H54 (cell line): ENCODE data around the gene ASB18.

ENCODE experiments used
- DNase-seq: peaks from one replicate; pipeline ENCODE4 v3.0.0; 2011; ENCODE audit warnings: low spot score, mixed read lengths; ENCODE audit not compliant: insufficient read length
- FAIRE-seq: peaks from 3 replicates; lab custom pipeline; 2011; peaks lifted over from hg19 to GRCh38; lab: Jason Lieb, UNC
- POLR2A ChIP-seq: IDR thresholded peaks from 2 replicates; pipeline ENCODE4 v1.6.1; 2011; ENCODE audit warnings: low read depth, mild to moderate bottlenecking, low read length

Gene ASB18

DNA sequence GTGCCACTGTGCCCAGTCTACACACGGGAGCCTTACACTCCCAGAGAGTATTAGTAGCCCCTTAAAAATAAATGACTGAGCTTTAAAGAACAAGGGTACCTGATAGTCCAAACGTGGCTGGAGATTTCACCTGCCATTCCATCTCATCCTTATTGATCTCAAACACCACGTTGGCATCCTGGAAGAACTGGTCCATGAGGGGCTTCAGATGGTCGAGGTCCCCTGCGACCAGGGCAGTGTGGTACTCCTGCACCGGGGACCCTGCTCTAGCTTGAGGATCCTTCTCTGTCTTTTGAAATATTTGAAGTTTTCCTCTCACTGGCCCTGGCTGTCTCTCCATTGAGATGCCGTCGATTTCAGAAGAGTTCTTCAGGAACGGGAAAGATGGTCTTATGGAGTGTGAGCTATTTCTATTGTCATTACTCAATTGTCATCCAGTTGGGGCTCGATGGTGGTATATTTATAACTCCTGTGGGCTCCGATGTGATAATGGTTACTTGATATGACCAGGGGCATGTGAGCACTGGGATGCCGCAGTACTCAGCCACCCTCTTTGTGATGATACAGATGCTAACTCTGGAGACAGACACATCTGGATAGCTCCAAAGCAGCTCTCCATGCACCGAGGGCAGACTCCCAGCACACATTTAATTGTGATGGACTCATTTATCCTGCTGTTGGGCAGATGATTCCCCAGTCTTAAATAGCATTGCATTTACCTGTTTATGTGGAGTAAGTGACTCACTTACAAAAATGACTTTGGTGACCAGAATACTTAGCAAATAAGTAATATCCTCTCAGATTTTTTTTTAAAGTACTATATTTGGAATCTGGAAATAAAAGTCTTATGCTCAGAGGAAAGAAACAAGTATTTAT lies 22.8 kb downstream of the ASB18 start:
- no peak for FAIRE-seq
- no peak for DNase-seq
- TF ChIP-seq POLR2A = no peak

DNA sequence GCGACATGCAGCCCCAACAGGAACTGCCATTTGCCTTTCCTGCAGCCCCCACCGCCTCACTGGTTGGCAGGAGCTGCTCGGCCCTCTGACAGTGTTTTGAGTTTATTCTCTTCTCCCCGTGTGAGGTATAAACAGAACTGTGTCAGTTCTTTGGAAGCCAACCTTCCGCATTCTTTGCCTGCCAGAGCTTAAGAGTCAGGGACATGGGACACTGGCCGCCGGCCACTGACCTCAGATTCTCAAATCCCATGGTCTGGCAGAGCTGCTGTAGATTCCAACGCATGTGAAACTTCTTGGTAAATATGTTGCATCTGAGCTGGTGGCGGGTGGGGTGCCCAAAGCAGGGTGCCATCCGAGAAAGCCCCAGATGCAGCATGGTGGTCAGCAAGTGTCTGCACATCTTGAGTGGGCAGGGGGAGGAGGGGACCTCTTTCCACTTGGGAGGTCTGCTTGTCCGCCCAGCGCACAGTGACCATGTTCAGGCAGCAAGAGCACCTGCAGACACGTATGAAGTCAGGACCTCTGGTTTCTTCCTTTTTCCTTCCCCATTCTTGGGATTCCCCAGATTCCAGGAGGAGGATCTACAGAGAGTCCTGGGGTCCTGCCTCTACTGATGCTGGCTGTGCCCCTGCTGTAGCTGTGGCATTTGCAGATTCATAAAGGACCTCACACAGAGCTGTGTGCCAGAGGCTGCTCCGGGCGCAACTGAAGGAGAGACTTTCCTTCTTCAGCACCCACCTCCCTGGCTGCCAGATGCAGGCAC lies 23.8 kb downstream of the ASB18 start:
- DNase-seq (no peak), FAIRE-seq (no peak)
- TF ChIP-seq POLR2A = no peak

DNA sequence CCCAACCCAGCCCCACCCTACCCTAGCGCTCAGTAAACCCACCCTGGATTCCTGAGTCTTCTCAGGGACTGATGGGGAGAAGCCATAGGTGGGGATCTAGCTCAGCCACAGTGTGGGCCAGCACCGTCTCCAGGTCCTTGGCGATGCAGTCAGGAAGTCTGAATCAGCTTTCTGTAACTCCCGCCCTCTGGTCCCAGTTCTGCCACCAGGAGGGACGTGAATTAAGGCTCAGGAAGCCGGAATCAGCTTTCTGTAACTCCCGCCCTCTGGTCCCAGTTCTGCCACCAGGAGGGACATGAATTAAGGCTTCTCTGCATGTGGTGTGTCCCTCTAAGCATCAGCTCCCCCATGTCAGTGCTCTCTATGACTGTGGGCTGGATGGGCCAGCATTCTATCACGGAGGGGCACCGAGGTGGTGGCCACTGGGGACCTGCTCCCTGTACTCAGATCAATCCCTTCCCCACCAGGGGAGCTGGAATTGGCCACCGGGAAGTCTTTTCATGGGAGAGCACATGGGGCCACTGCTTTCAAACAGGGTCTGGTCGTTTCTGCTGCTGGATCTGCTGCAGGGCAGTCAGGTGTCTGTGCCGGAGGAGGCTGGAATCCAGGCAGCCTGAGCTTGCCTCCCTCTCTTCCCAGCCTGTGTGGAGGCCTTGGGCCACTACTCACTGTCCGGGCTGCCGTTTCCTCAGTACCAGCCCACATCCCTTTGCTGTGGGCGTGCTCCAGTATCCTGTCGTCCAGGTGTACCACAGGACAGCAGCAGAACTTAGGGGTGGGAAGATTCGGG lies 24.7 kb downstream of the ASB18 start:
- DNase-seq (no peak), FAIRE-seq (no peak)
- TF ChIP-seq POLR2A = no peak

DNA sequence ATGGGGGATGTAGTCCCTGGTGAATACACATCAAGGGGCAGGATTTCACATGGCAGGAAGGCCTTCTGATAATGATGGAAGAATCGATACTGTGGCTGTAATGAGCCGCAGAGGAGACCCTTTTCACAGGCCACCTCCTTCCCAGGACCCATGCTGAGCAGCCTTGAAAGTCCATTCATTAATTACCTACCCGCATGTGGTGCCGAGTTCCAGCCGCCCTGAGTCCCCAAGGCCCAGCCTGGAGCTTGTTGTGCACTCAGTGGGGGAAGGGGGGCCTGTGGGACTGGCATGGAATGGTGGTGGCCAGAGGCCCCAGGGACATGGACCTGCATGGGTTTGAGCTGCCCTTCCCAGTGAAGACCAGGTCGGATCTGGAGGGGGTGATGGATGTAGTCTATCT lies 25.5 kb downstream of the ASB18 start:
- DNase-seq = no peak
- FAIRE-seq = no peak
- no peak for TF ChIP-seq POLR2A

DNA sequence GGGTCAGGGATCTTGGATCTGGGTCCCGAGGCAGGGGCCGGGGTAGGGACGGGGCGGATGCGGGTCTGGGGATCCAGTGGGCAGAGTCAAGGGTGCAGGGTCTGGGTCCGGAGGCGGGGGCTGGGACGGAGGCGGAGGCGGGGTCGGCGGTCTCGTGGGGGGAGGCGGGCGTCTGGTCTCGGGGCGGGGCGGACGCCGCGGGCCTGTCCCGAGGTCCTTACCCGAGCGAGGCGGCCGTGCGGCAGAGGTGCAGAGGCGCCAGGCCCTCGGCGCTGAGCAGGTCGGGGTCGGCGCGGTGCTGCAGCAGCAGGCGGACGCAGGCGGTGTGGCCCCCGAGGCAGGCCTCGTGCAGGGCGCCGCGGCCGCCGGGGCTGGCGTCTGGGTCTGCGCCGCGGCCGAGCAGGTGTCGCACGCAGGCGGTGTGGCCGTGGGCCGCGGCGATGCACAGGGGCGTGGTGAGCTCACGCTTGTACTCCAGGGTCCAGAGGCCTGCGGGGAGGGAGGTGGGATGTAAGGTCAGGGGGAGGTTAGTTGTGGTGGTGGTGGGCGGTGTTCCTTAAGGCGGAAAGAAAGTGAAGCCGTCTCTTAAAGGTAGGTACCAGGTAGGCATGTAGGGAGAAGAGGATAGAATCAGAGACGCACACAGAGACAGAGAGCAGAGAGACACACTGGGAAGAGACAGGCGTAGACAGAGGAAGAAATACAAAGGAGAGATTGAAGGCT lies 26.6 kb downstream of the ASB18 start:
- TF ChIP-seq POLR2A = no peak
- DNase-seq (no peak), FAIRE-seq (no peak)

DNA sequence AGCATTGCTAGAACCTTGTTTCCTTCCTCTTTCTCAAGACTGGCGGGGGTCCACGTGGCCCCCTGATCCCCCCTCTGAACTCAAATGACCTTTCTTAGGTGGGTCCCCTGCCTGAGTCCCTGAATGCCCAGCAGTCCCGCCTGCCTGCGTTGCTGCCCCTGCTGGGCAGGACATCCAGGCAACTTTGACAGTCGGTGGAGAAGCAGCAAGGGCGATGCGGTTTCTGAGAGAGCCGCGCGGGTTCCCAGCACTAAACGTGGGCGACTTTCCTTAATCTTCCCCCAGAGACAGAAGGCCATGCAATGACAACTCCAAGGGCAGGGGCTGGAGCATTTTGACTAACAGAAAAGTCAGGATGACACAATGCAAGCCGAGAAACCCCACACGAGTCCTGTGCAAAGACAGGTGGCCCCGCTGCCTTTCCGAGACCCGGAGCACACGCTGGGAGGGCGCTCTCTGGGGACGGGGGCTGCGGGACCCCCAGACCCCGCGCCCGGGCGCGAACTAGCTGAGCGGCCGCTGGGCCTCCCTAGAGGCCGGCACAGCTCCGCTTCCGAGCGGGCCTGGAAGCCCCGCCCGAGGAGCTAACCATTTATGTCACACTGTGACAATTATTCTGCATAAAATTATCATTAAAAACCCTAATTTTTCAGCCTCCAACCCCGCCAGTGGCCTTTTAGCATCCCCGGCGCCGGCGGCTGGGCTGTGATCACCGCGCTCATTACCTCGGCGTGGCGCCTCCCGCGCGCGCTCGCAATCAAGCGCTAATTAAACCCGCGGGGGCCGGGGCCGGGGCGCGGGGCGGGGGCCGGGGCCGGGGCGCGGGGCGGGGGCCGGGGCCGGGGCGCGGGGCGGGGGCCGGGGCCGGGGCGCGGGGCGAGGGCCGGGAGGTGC lies 27.4 kb downstream of the ASB18 start:
- FAIRE-seq (no peak), DNase-seq (no peak)
- TF ChIP-seq POLR2A = no peak

DNA sequence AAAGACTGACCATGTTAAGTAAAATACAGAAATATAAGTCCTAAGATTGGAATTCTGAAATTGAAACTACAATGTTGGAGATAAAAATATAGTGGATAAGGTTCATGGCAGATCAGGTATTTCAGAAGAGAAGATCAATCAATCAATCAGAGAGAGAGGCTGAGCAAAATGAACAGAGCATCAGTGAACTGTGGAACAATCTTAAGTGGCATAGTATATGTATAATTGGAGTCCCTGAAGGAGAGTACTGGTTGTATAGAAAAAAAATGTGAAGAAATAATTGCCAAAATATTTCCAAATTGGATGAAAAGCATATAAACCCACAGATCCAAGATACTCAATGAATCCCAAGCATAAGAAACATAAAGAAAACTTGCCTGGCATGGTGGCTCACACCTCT lies 35.0 kb downstream of the ASB18 start:
- DNase-seq (no peak), FAIRE-seq (no peak)
- TF ChIP-seq POLR2A = no peak

DNA sequence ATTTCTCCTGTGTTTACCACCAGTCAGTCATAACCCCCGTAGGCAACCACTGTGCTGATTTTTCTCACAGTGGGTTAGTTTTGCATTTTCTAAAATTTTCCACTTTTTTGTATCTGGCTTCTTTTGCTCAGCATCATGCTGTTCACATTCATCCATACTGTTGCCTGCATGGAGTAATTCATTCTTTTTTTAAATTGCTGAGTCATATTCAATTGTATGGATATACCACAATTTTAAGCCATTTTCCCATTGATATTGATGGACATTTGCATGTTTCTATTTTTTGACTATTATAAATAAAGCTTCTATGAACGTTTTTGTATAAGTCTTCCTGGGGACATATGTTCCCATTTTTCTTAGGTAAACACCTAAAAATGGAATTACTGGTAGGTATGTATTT lies 40.5 kb downstream of the ASB18 start:
- no peak for DNase-seq
- no peak for TF ChIP-seq POLR2A
- no peak for FAIRE-seq

DNA sequence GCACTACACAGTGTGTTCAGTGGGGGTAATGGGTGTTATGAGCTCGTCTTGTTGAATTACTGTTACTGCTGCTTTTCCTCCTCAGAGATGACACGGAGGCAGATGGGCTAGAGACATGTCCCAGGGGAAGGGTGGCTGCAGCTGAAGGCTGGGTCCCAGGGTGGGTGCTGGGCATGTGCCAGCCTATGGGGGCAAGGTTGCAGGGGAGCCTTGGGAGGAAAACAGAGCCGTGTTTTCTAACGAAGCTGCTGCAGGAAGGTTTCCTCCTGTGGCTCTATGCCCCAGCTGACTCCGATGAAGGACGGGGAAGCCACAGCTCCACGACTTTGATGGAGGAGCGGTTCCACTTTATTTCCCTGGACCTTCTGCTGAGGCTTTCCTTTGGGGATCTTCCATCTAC lies 42.4 kb downstream of the ASB18 start:
- DNase-seq (no peak), FAIRE-seq (no peak)
- no peak for TF ChIP-seq POLR2A

DNA sequence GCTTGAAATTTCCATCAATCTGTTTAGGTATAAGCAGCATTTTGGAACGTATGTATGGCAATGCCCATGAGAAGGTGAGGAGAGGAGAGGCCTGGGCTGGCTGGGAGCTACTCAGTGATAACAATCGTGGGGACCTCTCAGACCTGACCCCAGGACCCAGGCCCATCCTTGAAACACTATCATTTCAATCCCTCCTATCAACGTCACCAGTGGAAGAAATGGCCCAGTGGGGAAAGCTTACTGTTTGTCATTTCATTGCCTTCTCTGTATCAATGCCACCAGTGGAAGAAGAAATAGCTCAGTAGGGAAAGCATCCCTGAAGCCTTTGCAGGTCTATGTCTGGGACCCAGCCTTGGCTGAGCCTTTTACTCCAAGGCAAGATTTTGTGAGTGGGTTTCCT lies 44.8 kb downstream of the ASB18 start:
- FAIRE-seq (no peak), DNase-seq (no peak)
- no peak for TF ChIP-seq POLR2A

DNA sequence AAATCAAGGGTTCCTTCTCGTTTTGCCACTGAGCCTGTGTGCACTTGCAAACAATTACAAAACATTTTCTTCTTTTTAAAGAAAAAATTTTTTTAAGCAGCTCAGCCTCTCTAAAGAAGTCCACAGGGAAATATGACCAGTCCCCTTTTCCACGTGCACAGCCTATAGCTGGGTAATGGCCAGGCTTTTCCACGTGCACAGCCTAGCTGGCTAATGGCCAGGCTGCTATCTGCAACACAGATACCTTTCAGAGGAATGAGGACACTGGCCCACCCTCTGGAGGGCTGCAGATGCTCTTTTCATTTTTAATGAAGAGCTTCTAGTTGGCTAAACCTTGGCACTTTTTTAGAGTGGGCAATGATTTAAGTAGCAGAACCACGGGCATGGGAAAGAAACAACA lies 46.3 kb downstream of the ASB18 start:
- DNase-seq (no peak), FAIRE-seq (no peak)
- no peak for TF ChIP-seq POLR2A

DNA sequence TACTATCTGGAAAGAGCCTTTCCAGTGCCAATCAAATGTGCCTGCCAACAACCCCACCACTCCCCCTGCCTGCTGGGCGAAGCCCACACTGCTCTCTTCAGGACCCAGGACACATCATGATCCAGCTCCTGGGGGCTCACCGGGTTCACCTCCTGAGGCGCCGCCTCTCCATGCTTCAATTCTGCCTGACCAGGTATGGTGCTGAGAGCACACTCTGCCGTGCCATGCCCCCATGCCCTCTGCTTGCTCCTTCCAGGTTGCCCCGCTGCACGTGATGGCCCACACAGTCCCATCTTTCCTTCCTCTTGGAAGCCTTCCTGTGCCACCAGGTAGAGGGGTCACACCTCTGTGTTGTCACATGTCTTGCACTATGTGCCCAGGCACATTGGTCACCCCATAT lies 47.5 kb downstream of the ASB18 start:
- TF ChIP-seq POLR2A = no peak
- no peak for FAIRE-seq
- DNase-seq = no peak
